Left forelimb (tissue), 1 donor: ENCODE measurements around the gene CNOT8.

Source experiments
- DNase-seq: peaks from one replicate; pipeline ENCODE4 v3.0.0-alpha.2; 2018; ENCODE audit warnings: low spot score

The CNOT8 gene

DNA sequence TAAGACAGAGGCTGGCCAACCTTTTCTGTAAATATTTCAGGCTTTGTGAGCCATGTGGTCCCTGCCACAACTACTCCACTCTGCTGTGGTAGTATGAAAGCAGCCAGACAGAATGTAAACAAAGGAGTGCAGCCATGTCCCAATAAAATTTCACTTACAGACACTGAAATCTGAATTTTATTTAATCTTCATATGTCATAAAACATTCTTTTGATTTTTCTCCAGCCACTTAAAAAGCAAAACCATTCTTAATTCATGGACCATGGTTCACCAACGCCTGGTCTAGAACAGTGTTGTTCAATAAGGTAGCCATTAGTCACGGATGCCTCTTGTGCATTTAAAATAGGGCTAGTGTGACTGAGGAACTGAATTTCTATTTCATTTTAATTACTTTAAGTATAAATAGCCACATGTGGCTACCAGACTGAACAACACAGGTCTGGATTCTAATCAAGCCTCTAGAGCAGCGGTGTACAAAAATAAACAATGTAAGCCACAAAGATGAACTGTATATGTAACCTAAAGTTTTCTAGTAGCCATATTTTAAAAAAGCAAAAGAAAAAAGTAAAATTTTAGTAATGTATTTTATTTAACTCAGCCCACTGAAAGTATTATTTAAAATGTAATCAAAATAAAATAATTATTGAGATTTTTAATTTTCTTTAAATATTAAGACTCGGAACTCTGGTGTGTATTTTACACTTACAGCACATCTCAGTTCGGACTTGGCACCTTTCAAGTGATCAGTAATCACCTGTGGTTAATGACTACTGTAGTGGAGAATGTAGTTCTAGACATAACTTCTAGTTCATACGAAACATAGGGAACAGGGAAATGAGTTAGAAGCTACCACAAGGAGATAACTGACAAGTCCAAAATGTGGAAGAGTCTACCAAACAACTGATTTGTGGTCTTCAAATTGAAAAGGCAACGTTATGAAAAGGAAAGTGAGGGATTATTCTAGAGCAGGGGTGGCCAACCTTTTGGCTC lies 65.3 kb downstream of the CNOT8 start:
- no peak for DNase-seq
